Measurements from ENCODE around the gene GTF2H2C_2.
"Not testable (repeated sequence)": the region's sequence is repeated elsewhere in the genome, so short reads cannot be mapped to it uniquely, and the experiment has no call there.

The GTF2H2C_2 gene

DNA sequence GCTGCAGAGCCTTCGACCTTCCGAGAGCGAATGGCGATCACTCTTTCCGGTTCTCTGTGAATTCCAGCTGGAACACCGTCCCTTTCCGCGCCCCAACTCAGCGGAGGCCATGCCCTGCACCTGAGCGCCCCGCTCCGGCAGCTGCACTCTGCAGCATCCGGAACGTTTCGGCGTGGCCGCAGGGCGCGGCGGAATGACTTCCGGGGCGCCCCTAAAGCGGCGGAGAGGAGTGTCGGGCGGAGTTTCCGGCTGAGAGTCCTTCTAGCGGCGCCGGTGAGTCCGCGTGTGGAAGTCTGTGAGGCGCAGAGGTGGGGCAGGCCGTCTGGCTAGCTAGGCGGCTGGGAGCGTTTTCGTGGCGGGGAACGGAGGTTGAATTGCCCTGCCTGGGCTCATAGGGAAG is at the start of gene GTF2H2C_2:
Gene GTF2H2C_2, plus strand, starts transcription at position 252 of the 400 bp plus-strand sequence.
- not testable (repeated sequence) for DNase-seq

GRCh38 chr5:70400984-70401686 is 14.0 kb upstream of the GTF2H2C_2 start:
- DNase-seq, result not testable (repeated sequence)

DNA sequence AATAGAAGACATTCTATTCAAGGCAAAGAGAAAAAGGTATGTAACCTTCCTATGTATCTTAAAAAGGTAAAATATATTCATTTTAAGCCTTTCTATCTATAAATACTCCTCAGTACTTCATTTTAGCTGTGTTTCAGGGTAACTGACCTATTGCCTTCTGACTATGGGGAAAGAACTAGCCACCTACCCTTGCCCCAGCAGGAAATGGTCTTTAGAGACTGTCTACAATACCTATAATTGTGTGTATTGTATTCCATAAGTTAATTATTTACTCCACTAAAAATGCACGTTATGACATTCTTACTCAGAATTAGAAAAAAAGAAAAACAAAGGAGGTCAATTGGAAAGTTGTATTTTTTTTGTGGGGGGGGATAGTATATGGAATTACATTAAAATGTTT is 6.2 kb downstream of the GTF2H2C_2 start:
- not testable (repeated sequence) for DNase-seq

DNA sequence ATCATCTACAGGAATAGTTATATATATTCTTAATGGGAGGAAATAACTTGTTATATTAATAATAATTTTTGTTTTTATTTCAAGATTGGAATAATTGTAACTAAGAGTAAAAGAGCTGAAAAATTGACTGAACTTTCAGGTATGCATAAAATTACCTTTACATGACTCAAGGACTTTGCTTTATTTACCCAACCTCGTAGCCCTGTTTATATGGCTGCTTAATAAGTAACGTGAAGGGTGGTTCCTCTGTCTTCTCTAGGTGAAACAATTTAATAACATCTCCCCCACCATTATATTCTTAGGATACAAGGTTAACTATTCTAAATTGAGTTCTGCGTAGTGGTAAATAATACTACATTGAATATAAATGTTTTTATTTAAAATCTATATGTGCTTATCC is 8.0 kb downstream of the GTF2H2C_2 start:
- not testable (repeated sequence) for DNase-seq

GRCh38 chr5:70438518-70438917 is 23.4 kb downstream of the GTF2H2C_2 start:
- not testable (repeated sequence) for DNase-seq

GRCh38 chr5:70449565-70449964 is 34.4 kb downstream of the GTF2H2C_2 start:
- not testable (repeated sequence) for DNase-seq

- not testable (repeated sequence) for DNase-seq
Measured at GRCh38 chr5:70451249-70451984, 36.2 kb downstream of the GTF2H2C_2 start.

- DNase-seq, result not testable (repeated sequence)
Measured at GRCh38 chr5:70457093-70457492, 41.9 kb downstream of the GTF2H2C_2 start.

DNA sequence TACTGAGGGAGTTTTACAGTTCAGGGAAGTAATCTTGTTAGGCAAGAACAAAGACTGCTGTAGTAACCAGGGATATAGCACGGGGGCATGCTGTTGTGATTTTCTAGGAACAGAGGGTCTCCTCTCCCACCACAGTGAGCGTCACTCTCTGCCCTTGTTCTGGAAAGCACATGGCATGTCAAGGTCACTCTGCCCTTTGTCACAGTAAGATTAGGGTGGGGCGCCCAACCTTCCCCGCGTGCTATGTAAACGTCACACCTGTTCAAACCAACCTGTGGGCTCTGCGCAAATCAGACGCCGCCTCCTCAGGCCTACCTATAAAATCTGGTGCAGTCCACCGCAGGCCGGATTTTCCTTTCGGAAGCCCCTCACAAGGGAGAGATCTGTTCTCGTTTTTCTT is 44.0 kb downstream of the GTF2H2C_2 start:
- DNase-seq, result not testable (repeated sequence)

DNA sequence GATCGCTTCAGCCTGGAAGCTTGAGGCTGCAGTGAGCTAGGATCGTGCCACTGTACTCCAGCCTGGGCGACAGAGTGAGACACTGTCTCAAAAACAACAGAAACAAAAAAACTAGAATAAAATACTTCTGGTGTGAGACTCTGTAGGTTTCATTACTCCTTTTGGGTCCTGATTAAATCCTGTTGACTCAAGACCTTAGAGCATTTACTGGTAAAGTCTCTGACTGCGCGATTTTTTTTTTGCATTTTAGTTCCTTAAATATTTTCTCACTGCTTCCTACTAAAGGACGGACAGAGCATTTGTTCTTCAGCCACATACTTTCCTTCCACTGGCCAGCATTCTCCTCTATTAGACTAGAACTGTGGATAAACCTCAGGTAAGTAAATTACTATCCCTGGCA is 46.8 kb downstream of the GTF2H2C_2 start:
- not testable (repeated sequence) for DNase-seq

GRCh38 chr5:70464019-70464637 is 49.0 kb downstream of the GTF2H2C_2 start:
- DNase-seq, result not testable (repeated sequence)

- DNase-seq, result not testable (repeated sequence)
Measured at GRCh38 chr5:70469926-70470509, 54.9 kb downstream of the GTF2H2C_2 start.

Measured in renal pelvis (tissue), 1 donor.